Karpas-422 (cell line): ENCODE results near the gene UNC93A. TPM values are rescaled to one million over a fixed set of nuclear protein-coding genes. Genes with fewer than 3 reads are reported as not detected.
"Not testable (repeated sequence)": the region's sequence is repeated elsewhere in the genome, so short reads cannot be mapped to it uniquely, and the experiment has no call there.

Experiments
- DNase-seq: peaks from one replicate; pipeline ENCODE4 v3.0.0-alpha.2; 2015
- H2AFZ ChIP-seq: fragments of 200-600 bp; sonication (generic); 2 replicates; pipeline ENCODE4 v1.6.1; 2014; ENCODE audit warnings: antibody characterized with exemption, low read length, mixed read lengths
- H3K27ac ChIP-seq: fragments of 200-600 bp; sonication (generic); 2 replicates; pipeline ENCODE4 v1.5.1; 2014; ENCODE audit warnings: mild to moderate bottlenecking, low read length, moderate library complexity
- H3K27me3 ChIP-seq: fragments of 200-600 bp; sonication (generic); 2 replicates; pipeline ENCODE4 v1.6.1; 2014; ENCODE audit warnings: low read length, mixed read lengths
- H3K36me3 ChIP-seq: fragments of 200-600 bp; sonication (generic); 2 replicates; pipeline ENCODE4 v1.6.1; 2014; ENCODE audit warnings: low read length, mixed read lengths; ENCODE audit not compliant: insufficient read depth
- H3K4me1 ChIP-seq: fragments of 200-600 bp; sonication (generic); 2 replicates; pipeline ENCODE4 v1.6.1; 2014; ENCODE audit warnings: mild to moderate bottlenecking, low read length, mixed read lengths
- H3K4me2 ChIP-seq: fragments of 200-600 bp; sonication (generic); 2 replicates; pipeline ENCODE4 v1.6.1; 2014; ENCODE audit warnings: low read length, low read depth, mild to moderate bottlenecking; ENCODE audit not compliant: poor library complexity, severe bottlenecking
- H3K4me3 ChIP-seq: fragments of 200-600 bp; sonication (generic); 2 replicates; pipeline ENCODE4 v1.5.1; 2014; ENCODE audit warnings: mild to moderate bottlenecking, antibody characterized with exemption, low read length, mixed read lengths
- H3K79me2 ChIP-seq: fragments of 200-600 bp; sonication (generic); 2 replicates; pipeline ENCODE4 v1.6.1; 2014; ENCODE audit warnings: mild to moderate bottlenecking, low read length, mixed read lengths
- H3K9ac ChIP-seq: fragments of 200-600 bp; sonication (generic); 2 replicates; pipeline ENCODE4 v1.6.0; 2014; ENCODE audit warnings: low read length
- H3K9me2 ChIP-seq: fragments of 200-600 bp; sonication (generic), shearing (Covaris generic); replicated peaks from 2 replicates; pipeline ENCODE4 v1.6.0; 2014; ENCODE audit warnings: mild to moderate bottlenecking, low read length, moderate library complexity; ENCODE audit not compliant: insufficient read depth
- H3K9me3 ChIP-seq: fragments of 300-700, 200-600 bp; sonication (generic); 2 replicates; pipeline ENCODE4 v1.6.1; 2014; ENCODE audit warnings: low read length, mixed read lengths
- H4K20me1 ChIP-seq: fragments of 200-600 bp; sonication (generic); 2 replicates; pipeline ENCODE4 v1.6.1; 2014; ENCODE audit warnings: mild to moderate bottlenecking, antibody characterized with exemption, low read length, low read depth; ENCODE audit not compliant: insufficient read depth
- total RNA-seq: library from RNA; depleted of rRNA; stranded (reverse); fragments of >200 nt; shearing (Covaris generic); gene quantifications from 2 replicates; pipeline ENCODE4 v1.2.3, GENCODE V29; 2014; ENCODE audit warnings: low replicate concordance

The UNC93A gene
- total RNA-seq, 1 experiment from 2014 or later: not detected

- H3K27me3 ChIP-seq: no peaks in the 10 kb centered on the region
- H3K36me3 ChIP-seq: no peaks in the 10 kb centered on the region
- H2AFZ ChIP-seq: no peak overlapping the region
- no peaks in the 10 kb centered on the region for H3K4me1 ChIP-seq
- H3K4me2 ChIP-seq: no peak overlapping the region
- H3K9me2 ChIP-seq: no peaks in the 10 kb centered on the region
- H3K9me3 ChIP-seq: no peaks in the 10 kb centered on the region
- no peaks in the 10 kb centered on the region for H3K79me2 ChIP-seq
- H4K20me1 ChIP-seq: no peaks in the 10 kb centered on the region
- no peak overlapping the region for H3K9ac ChIP-seq
- H3K27ac ChIP-seq: no peak overlapping the region
- H3K4me3 ChIP-seq: no peak overlapping the region
- DNase-seq: no peak
These were observed 3.5 kb upstream of the UNC93A start for GRCh38 chr6:167287513-167288048.

GRCh38 chr6:167288591-167289225, 2.4 kb upstream of the UNC93A start:
- H3K36me3 ChIP-seq, H2AFZ ChIP-seq, H3K27ac ChIP-seq, H3K27me3 ChIP-seq, H3K4me3 ChIP-seq, H3K9me3 ChIP-seq, H4K20me1 ChIP-seq, H3K9ac ChIP-seq, H3K4me2 ChIP-seq, H3K79me2 ChIP-seq, H3K9me2 ChIP-seq, H3K4me1 ChIP-seq: not testable (repeated sequence)
- DNase-seq: peak; percentile 67

GRCh38 chr6:167289291-167289690, 1.8 kb upstream of the UNC93A start:
- not testable (repeated sequence) for H3K9me3 ChIP-seq, H3K36me3 ChIP-seq, DNase-seq, H3K27me3 ChIP-seq, H3K27ac ChIP-seq, H4K20me1 ChIP-seq, H3K4me1 ChIP-seq, H3K9me2 ChIP-seq, H3K79me2 ChIP-seq, H2AFZ ChIP-seq, H3K9ac ChIP-seq, H3K4me3 ChIP-seq, H3K4me2 ChIP-seq

DNA sequence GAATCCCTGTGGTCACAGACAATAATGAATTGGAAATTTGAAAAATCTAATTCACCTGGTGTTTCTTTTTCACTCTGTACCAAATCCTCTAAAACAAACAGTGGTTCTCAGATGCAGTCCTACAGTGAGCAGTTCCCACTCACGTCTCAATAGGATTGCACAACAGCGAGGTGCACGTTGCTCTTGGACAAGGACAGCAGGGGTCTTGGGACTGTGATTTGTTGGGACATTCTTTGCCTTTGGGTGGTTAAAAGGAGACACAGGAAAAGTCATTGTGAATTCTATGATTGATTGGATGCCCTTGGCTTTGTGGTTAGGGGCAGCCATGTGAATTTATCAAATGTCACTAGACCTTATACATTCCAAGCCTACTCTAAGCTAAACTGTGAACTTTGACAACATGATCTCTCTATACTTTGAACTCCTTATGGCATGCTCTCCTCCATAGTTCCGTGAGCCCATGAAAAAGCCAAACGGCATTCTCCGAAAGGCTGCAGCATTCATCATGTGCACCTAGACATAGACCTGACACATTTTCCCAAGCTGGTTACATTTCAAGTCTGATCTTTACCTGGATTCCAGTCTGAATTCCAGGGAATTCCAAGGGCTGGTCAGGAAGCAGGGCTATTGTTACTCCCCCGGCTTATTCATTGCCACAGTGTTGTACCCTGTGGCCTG, 647 bp downstream of the UNC93A start:
- Histone ChIP-seq H3K9ac (no peak overlapping the region), H3K9me2 (no peaks in the 10 kb centered on the region)

GRCh38 chr6:167292301-167293087, 1.4 kb downstream of the UNC93A start:
- no peaks in the 10 kb centered on the region for H3K9me2 ChIP-seq
- H3K27me3 ChIP-seq: no peaks in the 10 kb centered on the region
- no peaks in the 10 kb centered on the region for H3K36me3 ChIP-seq
- H3K9me3 ChIP-seq: no peaks in the 10 kb centered on the region
- H3K79me2 ChIP-seq: no peaks in the 10 kb centered on the region
- no peak overlapping the region for H3K4me2 ChIP-seq
- H3K27ac ChIP-seq: no peak overlapping the region
- no peaks in the 10 kb centered on the region for H4K20me1 ChIP-seq
- DNase-seq: no peak
- no peaks in the 10 kb centered on the region for H3K4me1 ChIP-seq
- H3K9ac ChIP-seq: no peak overlapping the region
- H2AFZ ChIP-seq: no peak overlapping the region
- H3K4me3 ChIP-seq: no peak overlapping the region

More for the DNA sequence above, 647 bp downstream of the UNC93A start:
- H3K27me3 ChIP-seq: no peaks in the 10 kb centered on the region
- no peaks in the 10 kb centered on the region for H4K20me1 ChIP-seq
- H3K9me3 ChIP-seq: no peaks in the 10 kb centered on the region
- no peak overlapping the region for H3K4me3 ChIP-seq
- no peaks in the 10 kb centered on the region for H3K79me2 ChIP-seq
- H3K27ac ChIP-seq: no peak overlapping the region
- no peak for DNase-seq
- no peak overlapping the region for H3K4me2 ChIP-seq
- H3K36me3 ChIP-seq: no peaks in the 10 kb centered on the region
- no peaks in the 10 kb centered on the region for H3K4me1 ChIP-seq
- no peak overlapping the region for H2AFZ ChIP-seq

DNA sequence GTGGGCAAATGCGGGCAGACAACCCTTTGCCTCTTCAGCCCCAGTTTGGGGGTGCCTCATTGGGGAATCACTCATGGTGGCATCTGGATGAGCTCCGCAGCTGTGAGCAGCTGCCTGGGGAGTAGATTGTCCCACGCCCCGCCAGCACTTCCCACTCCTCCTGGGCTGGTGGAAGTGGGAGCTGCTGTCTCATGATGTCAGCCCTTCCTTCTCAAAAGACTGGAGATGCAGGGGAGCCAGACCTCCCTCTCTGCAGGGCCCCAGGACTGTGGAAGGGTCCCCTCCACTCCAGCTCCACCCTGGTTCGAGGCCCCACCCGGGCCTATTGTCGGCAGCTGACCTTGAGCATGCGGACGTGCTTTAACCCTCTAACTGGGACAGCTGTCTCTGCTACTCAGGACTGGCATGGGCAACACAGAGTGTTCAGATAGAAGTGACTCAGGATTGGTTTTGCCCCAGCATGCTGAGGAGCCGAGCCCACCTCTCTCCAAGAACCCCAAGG, 2.0 kb downstream of the UNC93A start:
- Histone ChIP-seq H3K9ac (no peak overlapping the region), H3K4me2 (no peak overlapping the region)

DNA sequence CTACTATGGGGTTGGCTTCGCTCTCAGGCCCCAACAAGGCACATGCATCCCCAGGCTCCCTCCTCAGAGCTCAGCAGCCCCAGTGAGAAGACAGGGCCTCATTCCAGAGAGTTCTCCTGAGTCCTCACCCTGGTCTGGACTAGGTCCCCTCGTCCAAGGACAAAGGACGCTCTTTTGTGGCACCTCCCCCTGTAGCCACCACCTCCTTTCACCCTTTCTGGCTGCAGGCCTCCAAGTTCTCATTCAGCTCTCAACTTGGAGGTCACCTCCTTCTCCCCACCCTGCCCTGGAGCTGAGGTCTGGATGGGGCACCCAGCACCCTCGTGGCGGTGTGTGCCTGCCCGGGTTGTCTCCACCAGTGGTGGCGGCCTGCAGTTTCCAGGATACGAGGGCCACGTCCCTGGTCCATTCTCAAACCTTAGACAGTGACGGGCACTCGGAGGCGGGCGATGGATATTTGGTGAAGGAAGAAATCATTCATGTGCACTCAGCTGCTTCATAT, 2.5 kb downstream of the UNC93A start:
- no peak for DNase-seq
- H3K36me3 ChIP-seq: no peaks in the 10 kb centered on the region
- no peak overlapping the region for H3K4me3 ChIP-seq
- H3K9me3 ChIP-seq: no peaks in the 10 kb centered on the region
- H3K27ac ChIP-seq: no peak overlapping the region
- no peaks in the 10 kb centered on the region for H3K27me3 ChIP-seq
- H3K79me2 ChIP-seq: no peaks in the 10 kb centered on the region
- H2AFZ ChIP-seq: no peak overlapping the region
- H3K9ac ChIP-seq: no peak overlapping the region
- H3K4me2 ChIP-seq: no peak overlapping the region
- no peaks in the 10 kb centered on the region for H3K4me1 ChIP-seq
- no peaks in the 10 kb centered on the region for H4K20me1 ChIP-seq
- H3K9me2 ChIP-seq: no peaks in the 10 kb centered on the region

More for the DNA sequence above, 2.0 kb downstream of the UNC93A start:
- Histone ChIP-seq H3K79me2 (no peaks in the 10 kb centered on the region), H3K9me3 (no peaks in the 10 kb centered on the region), H4K20me1 (no peaks in the 10 kb centered on the region), H3K9me2 (no peaks in the 10 kb centered on the region), H3K36me3 (no peaks in the 10 kb centered on the region), H3K27me3 (no peaks in the 10 kb centered on the region), H3K27ac (no peak overlapping the region), H3K4me1 (no peaks in the 10 kb centered on the region), H2AFZ (no peak overlapping the region), H3K4me3 (no peak overlapping the region)
- no peak for DNase-seq

GRCh38 chr6:167294241-167294640, 3.1 kb downstream of the UNC93A start:
- H3K9me2 ChIP-seq: no peaks in the 10 kb centered on the region
- no peaks in the 10 kb centered on the region for H3K36me3 ChIP-seq
- H2AFZ ChIP-seq: no peak overlapping the region
- no peak for DNase-seq
- no peaks in the 10 kb centered on the region for H3K27me3 ChIP-seq
- H3K27ac ChIP-seq: no peak overlapping the region
- no peak overlapping the region for H3K4me2 ChIP-seq
- H3K9me3 ChIP-seq: no peaks in the 10 kb centered on the region
- H3K9ac ChIP-seq: no peak overlapping the region
- H3K79me2 ChIP-seq: no peaks in the 10 kb centered on the region
- no peaks in the 10 kb centered on the region for H4K20me1 ChIP-seq
- no peak overlapping the region for H3K4me3 ChIP-seq
- no peaks in the 10 kb centered on the region for H3K4me1 ChIP-seq
